Activated B cell treated with CpG ODN at 0.5 μM for 24 hours (primary cell): ENCODE data around the gene BST2. TPM values are rescaled to one million over a fixed set of nuclear protein-coding genes. Genes with fewer than 3 reads are reported as not detected.
A peak's percentile ranks its signal among the peaks of the same experiment; 100 is the strongest.

Experiments used
- ATAC-seq: fragments of 200-7000 bp; cut with Tn5 transposase; one replicate; pipeline ENCODE4 v1.10.0; 2021; ENCODE audit warnings: low read depth, mild to moderate bottlenecking, moderate library complexity
- CTCF ChIA-PET: fragments of 350-600 bp; sonication (Branson Sonifier 250); formaldehyde crosslinking; loops from one replicate; lab custom pipeline; 2021; ENCODE audit warnings: antibody characterized with exemption; lab: Charles Lee
- POLR2A ChIA-PET: fragments of 350-600 bp; sonication (Branson Sonifier 250); formaldehyde crosslinking; loops from one replicate; lab custom pipeline; 2021; ENCODE audit warnings: antibody characterized with exemption; lab: Charles Lee
- DNase-seq: peaks from one replicate; pipeline ENCODE4 v3.0.0; 2022
- H3K27ac Mint-ChIP-seq: one replicate; pipeline ENCODE4 v1.8.0; 2020; ENCODE audit warnings: mixed read lengths
- H3K27me3 Mint-ChIP-seq: one replicate; pipeline ENCODE4 v1.8.0; 2021; ENCODE audit warnings: mixed read lengths
- H3K36me3 Mint-ChIP-seq: one replicate; pipeline ENCODE4 v1.8.0; 2021; ENCODE audit warnings: low read depth, mixed read lengths
- H3K4me1 Mint-ChIP-seq: one replicate; pipeline ENCODE4 v1.8.0; 2021; ENCODE audit warnings: mixed read lengths
- H3K4me3 Mint-ChIP-seq: one replicate; pipeline ENCODE4 v1.8.0; 2020; ENCODE audit warnings: mild to moderate bottlenecking, mixed read lengths
- H3K9me3 Mint-ChIP-seq: one replicate; pipeline ENCODE4 v1.8.0; 2020; ENCODE audit warnings: mixed read lengths
- intact Hi-C: fragments of 100-400 bp; cut with micrococcal nuclease; formaldehyde crosslinking; loops from one replicate; pipeline ENCODE4 v1.15.1; 2024
- total RNA-seq: library from RNA; stranded (reverse); gene quantifications from 2 replicates; pipeline ENCODE4 v1.2.3, GENCODE V29; 2022
- TF ChIP-seq, protein P1 (sequence below): fragments of 200-600 bp; IDR thresholded peaks from one replicate; pipeline ENCODE4 v1.8.0; 2022; ENCODE audit warnings: antibody characterized with exemption, mild to moderate bottlenecking

Gene BST2
- total RNA-seq, 1 donor from 2014 or later, result 121 TPM

DNA sequence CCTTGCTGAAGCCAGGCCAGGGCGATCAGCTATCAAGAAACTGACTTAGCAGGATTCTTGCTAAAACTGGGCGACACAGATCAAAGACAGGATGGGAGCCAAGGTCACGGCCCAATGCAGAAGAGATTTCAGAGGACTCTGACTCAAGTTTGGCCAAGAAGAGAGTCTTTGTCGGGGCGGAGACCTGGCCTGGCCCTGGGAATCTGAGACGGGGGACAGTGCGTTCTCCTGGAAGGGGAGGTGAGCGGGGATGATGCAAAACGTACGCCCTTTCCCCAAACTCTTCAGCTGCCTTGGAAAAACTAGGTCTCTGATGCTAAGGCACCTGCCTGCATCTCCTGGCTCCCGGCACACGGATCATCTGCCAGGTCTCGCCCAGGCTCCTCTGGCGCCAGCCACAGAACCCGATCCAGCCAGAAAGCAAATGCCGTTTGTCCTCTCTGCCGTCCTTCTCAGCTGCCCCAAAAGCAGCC lies 24.2 kb upstream of the BST2 start:
- ChIA-PET CTCF (no interaction called here), POLR2A (interaction anchor here (0.6 to 0.7 kb wide), 3 partner anchors 10 to 32 kb away, joined by 3 to 4 read pairs (median 3); partner anchors contain the start of gene MVB12A)
- no peak overlapping the region for H3K4me3 Mint-ChIP-seq
- DNase-seq (no peak), ATAC-seq (no peak)
- TF ChIP-seq, protein P1, sequence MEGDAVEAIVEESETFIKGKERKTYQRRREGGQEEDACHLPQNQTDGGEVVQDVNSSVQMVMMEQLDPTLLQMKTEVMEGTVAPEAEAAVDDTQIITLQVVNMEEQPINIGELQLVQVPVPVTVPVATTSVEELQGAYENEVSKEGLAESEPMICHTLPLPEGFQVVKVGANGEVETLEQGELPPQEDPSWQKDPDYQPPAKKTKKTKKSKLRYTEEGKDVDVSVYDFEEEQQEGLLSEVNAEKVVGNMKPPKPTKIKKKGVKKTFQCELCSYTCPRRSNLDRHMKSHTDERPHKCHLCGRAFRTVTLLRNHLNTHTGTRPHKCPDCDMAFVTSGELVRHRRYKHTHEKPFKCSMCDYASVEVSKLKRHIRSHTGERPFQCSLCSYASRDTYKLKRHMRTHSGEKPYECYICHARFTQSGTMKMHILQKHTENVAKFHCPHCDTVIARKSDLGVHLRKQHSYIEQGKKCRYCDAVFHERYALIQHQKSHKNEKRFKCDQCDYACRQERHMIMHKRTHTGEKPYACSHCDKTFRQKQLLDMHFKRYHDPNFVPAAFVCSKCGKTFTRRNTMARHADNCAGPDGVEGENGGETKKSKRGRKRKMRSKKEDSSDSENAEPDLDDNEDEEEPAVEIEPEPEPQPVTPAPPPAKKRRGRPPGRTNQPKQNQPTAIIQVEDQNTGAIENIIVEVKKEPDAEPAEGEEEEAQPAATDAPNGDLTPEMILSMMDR, result no peak
- no peak overlapping the region for H3K27ac Mint-ChIP-seq
- intact Hi-C loops, result no loop called here
- H3K27me3 Mint-ChIP-seq, result no peaks in the 10 kb centered on the region
- H3K9me3 Mint-ChIP-seq, result no peaks in the 10 kb centered on the region
- H3K4me1 Mint-ChIP-seq, result no peaks in the 10 kb centered on the region
- no peaks in the 10 kb centered on the region for H3K36me3 Mint-ChIP-seq

DNA sequence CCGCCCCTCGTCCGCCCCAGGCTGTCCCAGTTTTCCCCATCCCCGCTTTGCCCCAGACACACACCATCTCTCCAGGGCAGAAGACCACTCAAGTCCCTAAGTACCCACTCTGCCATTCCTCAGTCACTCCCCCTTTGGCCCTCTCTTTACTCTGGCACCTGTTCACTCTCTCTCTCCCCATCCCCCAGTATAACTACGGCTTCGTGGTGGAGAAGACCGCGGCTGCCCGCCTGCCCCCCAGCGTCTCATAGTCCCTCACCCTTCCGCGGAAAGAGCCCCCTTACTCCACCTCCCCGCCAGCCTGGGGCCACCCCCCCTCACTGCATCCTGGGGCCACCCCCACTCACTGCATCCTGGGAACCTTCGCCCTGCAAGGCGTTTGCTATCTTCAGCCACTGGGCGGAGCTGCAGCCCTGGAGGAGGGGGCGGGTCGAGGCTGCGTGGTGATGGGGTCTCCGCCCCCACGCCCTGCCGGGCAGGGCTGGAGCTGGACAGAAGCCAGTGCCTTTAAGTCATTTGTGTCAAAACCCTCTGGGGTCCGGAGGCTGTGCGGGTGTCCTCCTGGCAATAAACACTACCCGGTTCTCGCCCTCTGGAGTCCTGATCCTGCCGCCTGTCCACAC lies 19.4 kb upstream of the BST2 start:
- no peak for DNase-seq
- no peaks in the 10 kb centered on the region for H3K9me3 Mint-ChIP-seq

DNA sequence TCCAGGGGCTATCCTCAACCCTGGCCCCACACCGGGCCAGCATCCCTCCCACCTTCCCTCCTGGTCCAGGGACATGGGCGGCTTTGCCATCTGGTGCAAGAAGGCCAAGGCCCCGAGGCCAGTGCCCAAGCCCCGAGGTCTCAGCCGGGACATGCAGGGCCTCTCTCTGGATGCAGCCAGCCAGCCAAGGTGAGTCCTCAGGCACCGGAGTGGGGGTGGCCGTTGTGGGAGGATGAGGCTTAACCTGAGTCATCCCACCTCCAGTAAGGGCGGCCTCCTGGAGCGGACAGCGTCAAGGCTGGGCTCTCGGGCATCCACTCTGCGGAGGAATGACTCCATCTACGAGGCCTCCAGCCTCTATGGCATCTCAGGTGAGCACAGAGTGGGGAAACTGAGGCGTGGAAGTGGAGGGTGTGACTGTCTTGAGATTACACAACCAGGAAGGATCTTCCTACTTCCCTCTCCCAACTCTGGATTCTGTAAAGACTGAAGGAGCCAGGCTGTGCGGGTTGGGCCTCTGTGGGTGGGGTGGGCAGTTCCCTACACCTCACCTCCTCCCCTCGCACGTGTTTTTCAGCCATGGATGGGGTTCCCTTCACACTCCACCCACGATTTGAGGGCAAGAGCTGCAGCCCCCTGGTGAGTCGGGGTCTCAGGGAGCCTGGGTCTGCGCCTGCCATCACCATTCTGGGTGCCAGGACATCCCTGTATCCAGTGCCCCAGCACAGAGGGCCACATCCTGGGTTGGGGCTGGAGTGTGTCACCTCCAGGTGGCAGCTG lies 18.2 kb upstream of the BST2 start:
- POLR2A ChIA-PET, result no interaction called here
- CTCF ChIA-PET, result no interaction called here
- TF ChIP-seq, protein P1, result no peak
- Mint-ChIP-seq H3K4me1 (peaks cover 16% of the 10 kb centered on the region), H3K9me3 (no peaks in the 10 kb centered on the region), H3K4me3 (no peak overlapping the region), H3K27ac (no peak overlapping the region), H3K27me3 (no peaks in the 10 kb centered on the region), H3K36me3 (peaks cover 9% of the 10 kb centered on the region)
- intact Hi-C loops, result no loop called here
- ATAC-seq (no peak), DNase-seq (no peak)

More for the DNA sequence above, 19.4 kb upstream of the BST2 start:
- Mint-ChIP-seq H3K4me3 (no peak overlapping the region), H3K27me3 (no peaks in the 10 kb centered on the region), H3K4me1 (peaks cover 7% of the 10 kb centered on the region), H3K27ac (no peak overlapping the region), H3K36me3 (peaks cover 8% of the 10 kb centered on the region)
- TF ChIP-seq, protein P1, result no peak
- intact Hi-C loops, result no loop called here
- ChIA-PET POLR2A (interaction anchor here (0.7 kb wide), 1 partner anchor 13 kb away, joined by 3 read pairs; no protein-coding TSS in a partner anchor), CTCF (no interaction called here)
- peak; percentile 33 for ATAC-seq

DNA sequence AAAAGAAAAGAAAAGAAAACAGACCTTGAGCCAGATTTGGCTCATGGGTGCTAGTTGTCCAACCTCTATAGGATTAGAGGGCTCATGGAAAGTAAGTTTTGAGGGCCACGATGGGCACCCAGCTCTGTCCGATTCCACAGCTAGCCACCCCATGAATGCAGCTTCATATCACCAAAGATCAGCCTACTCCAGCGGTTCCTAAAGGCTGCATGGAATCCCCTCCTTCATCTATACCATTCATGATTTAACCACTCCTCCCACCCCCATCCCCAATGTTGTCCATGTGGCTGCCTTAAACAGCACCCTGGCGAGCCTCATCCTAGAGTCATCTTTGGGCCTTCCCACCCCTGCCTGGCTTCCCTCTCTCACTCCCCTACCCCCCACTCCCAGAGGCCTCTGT lies 16.5 kb upstream of the BST2 start:
- peaks cover 16% of the 10 kb centered on the region for H3K4me1 Mint-ChIP-seq
- ChIA-PET POLR2A (interaction anchor here (0.6 kb wide), 1 partner anchor 17 kb away, joined by 4 read pairs; the partner anchor contains the start of gene BST2), CTCF (no interaction called here)
- intact Hi-C loops, result no loop called here
- no peak overlapping the region for H3K27ac Mint-ChIP-seq
- no peaks in the 10 kb centered on the region for H3K9me3 Mint-ChIP-seq
- peaks cover 12% of the 10 kb centered on the region for H3K36me3 Mint-ChIP-seq
- ATAC-seq (no peak), DNase-seq (no peak)
- H3K4me3 Mint-ChIP-seq, result no peak overlapping the region
- no peaks in the 10 kb centered on the region for H3K27me3 Mint-ChIP-seq
- TF ChIP-seq, protein P1, result no peak

DNA sequence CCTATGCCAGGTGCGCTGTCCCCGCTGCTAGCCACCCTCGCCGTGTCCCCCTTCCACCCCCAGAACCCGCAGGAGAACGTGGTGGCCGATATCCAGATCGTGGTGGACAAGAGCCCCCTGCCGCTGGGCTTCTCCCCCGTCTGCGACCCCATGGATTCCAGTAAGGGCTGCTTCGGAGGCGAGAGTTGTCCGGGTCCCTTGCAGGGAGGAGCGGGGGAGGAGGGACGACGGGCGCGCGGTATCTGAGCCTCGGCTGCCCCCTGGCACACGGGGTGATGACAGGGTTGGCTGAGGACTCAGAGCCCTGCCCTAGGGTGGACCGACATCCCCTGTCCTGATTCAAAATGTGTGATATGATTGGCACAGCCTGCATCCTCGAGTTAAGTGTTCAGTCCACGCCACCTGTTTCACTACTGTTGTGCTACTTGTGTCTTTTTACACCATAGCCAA lies 15.1 kb upstream of the BST2 start:
- CTCF ChIA-PET, result interaction anchor here (1.6 kb wide), 1 partner anchor 15 kb away, joined by 5 read pairs; the partner anchor contains the start of gene BST2
- intact Hi-C loops, result loop anchor here (1.0 kb wide), 1 partner anchor 74 kb away; no protein-coding TSS in a partner anchor
- H3K4me3 Mint-ChIP-seq, result peak overlapping the region; percentile 95
- no peaks in the 10 kb centered on the region for H3K27me3 Mint-ChIP-seq
- peak; percentile 36 for DNase-seq
- peak overlapping the region; percentile 68 for H3K27ac Mint-ChIP-seq
- peaks cover 20% of the 10 kb centered on the region for H3K36me3 Mint-ChIP-seq
- no peak for ATAC-seq
- no peaks in the 10 kb centered on the region for H3K9me3 Mint-ChIP-seq
- H3K4me1 Mint-ChIP-seq, result peaks cover 16% of the 10 kb centered on the region
- TF ChIP-seq, protein P1, result no peak
- POLR2A ChIA-PET, result interaction anchor here (0.6 to 2.9 kb wide), 7 partner anchors 10 to 440 kb away, joined by 3 to 60 read pairs (median 5); partner anchors contain the start of genes BST2, MRPL34 and RPL18A
